GM18909 (cell line): ENCODE results near the gene IL18.
"Not testable (repeated sequence)": the region's sequence is repeated elsewhere in the genome, so short reads cannot be mapped to it uniquely, and the experiment has no call there.

Source experiments
- ATAC-seq: cut with Tn5 transposase; IDR thresholded peaks from one replicate; pipeline ENCODE4 v1.9.1; 2021; ENCODE audit warnings: mild to moderate bottlenecking; ENCODE audit not compliant: unreplicated experiment, poor library complexity

Gene IL18

GRCh38 chr11:112127056-112127455 lies 36.8 kb downstream of the IL18 start:
- ATAC-seq: no peak

GRCh38 chr11:112123129-112123528 lies 40.8 kb downstream of the IL18 start:
- no peak for ATAC-seq

GRCh38 chr11:112121981-112122615 lies 41.8 kb downstream of the IL18 start:
- no peak for ATAC-seq

DNA sequence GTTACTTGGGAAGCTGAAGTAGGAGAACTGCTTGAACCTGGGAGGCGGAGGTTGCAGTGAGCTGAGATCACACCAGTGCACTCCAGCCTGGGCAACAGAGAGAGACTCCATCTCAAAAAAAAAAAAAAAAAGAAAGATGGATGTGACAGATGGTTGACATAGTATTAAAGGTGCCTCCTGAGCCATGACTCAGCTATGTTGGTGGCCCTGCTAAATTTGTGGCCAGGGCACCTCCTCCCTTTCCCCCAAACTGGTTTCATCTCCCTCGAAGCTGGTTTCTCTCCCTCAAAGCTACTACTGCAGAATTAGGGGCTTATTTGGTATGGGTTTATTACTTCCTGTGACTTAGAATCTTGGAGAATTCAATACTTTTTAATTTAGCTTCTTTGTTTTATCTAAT lies 45.7 kb downstream of the IL18 start:
- no peak for ATAC-seq

GRCh38 chr11:112115386-112115785 lies 48.5 kb downstream of the IL18 start:
- no peak for ATAC-seq

- ATAC-seq: no peak
Measured at GRCh38 chr11:112114460-112114859, 49.4 kb downstream of the IL18 start.

GRCh38 chr11:112113539-112114457 lies 50.1 kb downstream of the IL18 start:
- ATAC-seq: no peak

GRCh38 chr11:112106070-112106469 lies 57.8 kb downstream of the IL18 start:
- ATAC-seq: no peak

GRCh38 chr11:112103446-112103845 lies 60.4 kb downstream of the IL18 start:
- no peak for ATAC-seq

- no peak for ATAC-seq
Measured at GRCh38 chr11:112100462-112100861, 63.4 kb downstream of the IL18 start.

DNA sequence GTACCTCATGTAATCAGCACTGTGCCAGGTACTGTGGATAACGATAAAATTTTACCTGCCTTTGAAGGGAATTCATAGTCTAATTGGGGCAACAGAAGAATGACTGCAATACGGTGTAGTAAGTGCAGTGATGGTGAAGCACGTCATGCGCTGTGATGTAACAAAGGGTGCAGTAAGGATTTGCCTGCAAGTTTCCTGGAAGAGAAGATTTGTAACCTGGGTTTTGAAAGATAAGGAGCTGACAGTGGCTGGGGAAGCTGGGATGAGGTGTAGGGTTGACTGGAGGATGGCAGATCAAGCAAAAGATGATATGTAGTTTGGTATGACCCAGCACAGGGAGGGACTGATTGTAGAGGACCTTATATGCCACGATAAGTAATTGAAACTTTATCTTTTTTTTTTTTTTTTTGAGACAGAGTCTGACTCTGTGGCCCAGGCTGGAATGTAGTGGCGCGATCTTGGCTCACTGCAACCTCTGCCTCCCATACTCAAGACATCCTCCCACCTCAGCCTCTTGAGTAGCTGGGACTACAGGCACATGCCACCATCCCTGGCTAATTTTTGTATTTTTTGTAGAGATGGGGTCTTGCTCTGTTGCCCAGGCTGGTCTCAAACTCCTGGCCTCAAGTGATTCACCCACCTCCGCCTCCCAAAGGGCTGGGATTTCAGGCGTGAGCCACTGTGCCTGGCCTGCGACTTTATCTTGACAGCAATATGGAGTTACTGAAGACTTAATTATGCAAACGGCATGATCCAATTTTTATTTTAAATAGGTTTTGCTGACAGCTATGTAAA lies 66.0 kb downstream of the IL18 start:
- ATAC-seq: no peak

GRCh38 chr11:112096194-112096593 lies 67.7 kb downstream of the IL18 start:
- ATAC-seq: no peak

DNA sequence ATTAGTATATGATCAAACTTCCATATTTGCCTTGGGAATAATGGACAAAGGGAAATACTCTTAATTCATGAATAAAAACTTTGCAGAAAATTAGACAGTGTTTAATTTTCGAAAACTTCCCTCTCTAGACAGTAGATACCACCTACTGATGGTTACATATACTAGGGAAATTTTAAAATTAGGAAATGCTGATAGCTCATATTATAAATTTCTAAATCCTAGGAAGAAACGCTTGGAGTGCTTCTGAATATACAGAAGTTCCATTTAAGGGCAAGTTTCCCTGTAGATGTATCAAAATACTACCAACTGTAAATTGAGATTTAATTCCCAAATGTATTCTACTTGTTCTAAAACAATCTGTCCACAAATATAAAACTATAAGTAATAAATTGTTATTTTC lies 68.6 kb downstream of the IL18 start:
- not testable (repeated sequence) for ATAC-seq
